ENCODE measurements around the gene MUC5B. TPM values are rescaled to one million over a fixed set of nuclear protein-coding genes. Genes with fewer than 3 reads are reported as not detected.

MUC5B gene
- total RNA-seq, 1 experiment from 2014 or later: 1.6 TPM

- TF ChIP-seq ZNF512 (CRISPR knock-in tag; IDR thresholded peaks at IDR 0.05; ENCODE audit: borderline replicate concordance) (no peak), ZNF317 (CRISPR knock-in tag; IDR thresholded peaks at IDR 0.05; ENCODE audit: borderline replicate concordance, low read depth) (no peak), AFF4 (CRISPR knock-in tag; IDR thresholded peaks at IDR 0.05; ENCODE audit: borderline replicate concordance) (no peak)
These were observed 18.8 kb downstream of the MUC5B start (continued) for GRCh38 chr11:1241706-1242105.

GRCh38 chr11:1242289-1242688 is 19.4 kb downstream of the MUC5B start:
- no peaks in the 10 kb centered on the region for H3K4me1 Mint-ChIP-seq
- ATAC-seq: no peak

More at GRCh38 chr11:1242289-1242688, 19.4 kb downstream of the MUC5B start:
- TF ChIP-seq ZNF281 (CRISPR knock-in tag; IDR thresholded peaks at IDR 0.05) (no peak), RELA (CRISPR knock-in tag; IDR thresholded peaks at IDR 0.05; ENCODE audit: borderline replicate concordance) (no peak), ZNF396 (CRISPR knock-in tag; IDR thresholded peaks at IDR 0.05; ENCODE audit: borderline replicate concordance) (no peak), PRRX2 (CRISPR knock-in tag; IDR thresholded peaks at IDR 0.05) (no peak), USF1 (CRISPR knock-in tag; IDR thresholded peaks at IDR 0.05) (no peak), MYBL2 (CRISPR knock-in tag; IDR thresholded peaks at IDR 0.05) (no peak), SOX15 (CRISPR knock-in tag; IDR thresholded peaks at IDR 0.05) (no peak), ZNF512 (CRISPR knock-in tag; IDR thresholded peaks at IDR 0.05; ENCODE audit: borderline replicate concordance) (no peak), AR (CRISPR knock-in tag; IDR thresholded peaks at IDR 0.05) (no peak), ERG (CRISPR knock-in tag; IDR thresholded peaks at IDR 0.05) (no peak), IRF2 (CRISPR knock-in tag; IDR thresholded peaks at IDR 0.05; ENCODE audit: borderline replicate concordance, low read depth) (no peak), PREB (CRISPR knock-in tag; IDR thresholded peaks at IDR 0.05; ENCODE audit: borderline replicate concordance) (no peak), HMGA2 (CRISPR knock-in tag; IDR thresholded peaks at IDR 0.05) (no peak), ZBTB43 (CRISPR knock-in tag; IDR thresholded peaks at IDR 0.05) (no peak), ATF1 (CRISPR knock-in tag; IDR thresholded peaks at IDR 0.05) (no peak)
- peaks cover 7% of the 10 kb centered on the region for H3K27me3 Mint-ChIP-seq (ENCODE audit: low read depth)
- H3K36me3 Mint-ChIP-seq: peaks cover 17% of the 10 kb centered on the region
- H3K9me3 Mint-ChIP-seq: peaks cover 19% of the 10 kb centered on the region
- DNase-seq (ENCODE audit: low spot score): no peak
- H3K4me3 Mint-ChIP-seq: no peak overlapping the region
- POLR2A ChIA-PET: no interaction called here
- CTCF ChIA-PET: no interaction called here
- H3K27ac Mint-ChIP-seq: no peak overlapping the region

Data from WTC11 (cell line).